ENCODE measurements around the gene MTFR1L.

Gene MTFR1L

DNA sequence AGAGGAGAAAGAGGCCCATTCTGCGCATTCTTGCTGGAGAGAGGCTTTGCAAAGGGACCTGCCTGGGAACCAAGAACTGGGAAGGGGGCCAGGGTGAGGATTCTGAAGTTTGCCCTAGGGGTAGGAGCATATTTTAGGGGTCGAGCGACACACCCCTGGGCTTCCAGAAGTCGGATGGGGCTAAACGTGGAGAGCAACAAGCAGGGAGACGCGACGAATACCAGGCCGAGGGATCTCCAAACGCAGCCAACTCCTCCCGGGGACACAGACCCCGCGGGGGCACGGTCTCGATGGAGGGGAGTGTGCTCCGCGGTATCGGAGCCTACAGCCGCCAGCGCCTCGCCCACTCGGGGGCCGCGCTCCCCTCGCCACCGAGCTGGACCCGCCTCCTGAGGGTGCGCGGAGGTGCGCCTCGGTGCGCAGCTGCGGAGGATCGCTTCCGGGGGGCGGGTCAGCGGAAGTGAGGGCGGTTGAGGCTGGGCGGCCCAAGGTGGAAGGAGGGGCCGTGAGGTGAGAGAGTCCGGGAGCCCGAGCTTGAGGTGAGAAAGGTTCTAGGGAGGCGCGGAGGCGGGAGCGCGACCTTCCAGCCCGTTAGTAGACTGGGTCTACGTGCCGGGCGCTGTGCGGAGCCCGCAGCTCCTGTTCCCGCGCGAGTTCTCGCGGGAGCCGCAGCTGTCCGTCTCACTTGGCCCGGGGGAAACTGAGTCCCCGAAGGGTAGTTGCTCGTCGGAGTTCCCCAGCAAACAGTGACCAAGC is at the start of gene MTFR1L:
TSS of gene MTFR1L (plus strand) at position 464 of the 756 bp plus-strand sequence. CDS start 3,151 bp downstream, outside the sequence.
- DNase-seq = peak; percentile 84

- DNase-seq = no peak
These were observed 49.1 kb upstream of the MTFR1L start for GRCh38 chr1:25770541-25771220.

DNA sequence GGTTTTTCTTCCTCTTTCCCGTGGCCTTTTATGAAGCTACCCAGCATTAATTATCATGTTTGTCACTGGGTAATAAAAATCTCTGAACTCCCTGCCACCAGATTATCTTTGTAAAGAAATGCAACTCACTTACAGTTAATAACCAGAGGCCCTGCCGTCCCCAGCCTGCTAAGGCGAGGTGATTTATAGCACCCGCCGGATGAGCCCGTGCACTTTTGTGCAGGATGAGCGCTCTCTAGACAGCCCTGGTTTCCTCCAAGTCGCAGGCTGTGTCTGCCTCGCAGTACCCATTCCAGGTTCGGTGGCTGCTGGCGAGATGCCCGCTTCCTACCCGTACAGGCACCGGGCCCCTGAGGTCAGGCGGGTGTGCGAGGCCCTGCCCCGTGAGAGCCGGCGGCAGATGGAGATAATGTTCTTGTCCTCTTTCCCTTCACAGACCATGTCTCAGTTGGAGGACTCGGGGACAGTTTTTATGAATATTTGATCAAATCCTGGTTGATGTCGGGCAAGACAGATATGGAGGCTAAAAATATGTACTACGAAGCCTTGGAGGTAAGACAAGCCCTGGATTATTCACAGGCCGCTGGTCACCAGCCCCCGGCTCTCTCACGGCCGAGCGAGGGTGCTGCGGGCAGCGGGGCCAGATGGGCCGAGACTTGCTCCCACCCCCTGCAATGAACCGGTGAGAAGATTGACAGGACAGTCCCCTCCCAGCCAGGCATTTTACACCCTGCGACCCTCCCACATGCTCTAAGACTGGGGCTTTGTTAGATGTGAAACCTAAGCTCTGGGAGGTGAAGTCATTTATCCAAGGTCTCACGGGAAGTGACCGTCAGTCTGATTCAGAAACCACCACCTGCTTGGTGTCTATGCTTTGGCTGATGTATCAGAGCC is 48.3 kb upstream of the MTFR1L start:
- DNase-seq = peak; percentile 77

DNA sequence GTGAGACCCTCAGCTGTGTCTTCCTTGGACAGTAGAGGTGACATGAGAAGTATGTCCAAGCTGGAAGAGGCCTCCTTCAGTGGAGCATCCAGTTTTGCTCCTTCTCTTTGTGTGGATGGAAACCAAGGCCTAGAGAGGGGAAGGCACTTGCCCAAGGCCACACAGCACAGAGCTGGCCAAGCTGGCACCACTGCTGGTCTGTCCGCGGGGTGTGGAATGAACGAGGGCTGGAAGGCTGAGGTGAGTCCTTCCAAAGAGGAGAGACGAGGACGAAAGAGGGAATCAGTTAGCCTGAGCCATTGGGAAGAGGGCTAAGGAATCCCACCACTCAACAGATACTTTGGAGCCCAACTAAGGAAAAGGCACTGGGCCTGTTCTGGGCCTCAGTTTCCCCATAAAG is 47.6 kb upstream of the MTFR1L start:
- DNase-seq = no peak

GRCh38 chr1:25772692-25773245 is 47.0 kb upstream of the MTFR1L start:
- no peak for DNase-seq

GRCh38 chr1:25773441-25774125 is 46.2 kb upstream of the MTFR1L start:
- DNase-seq = no peak

DNA sequence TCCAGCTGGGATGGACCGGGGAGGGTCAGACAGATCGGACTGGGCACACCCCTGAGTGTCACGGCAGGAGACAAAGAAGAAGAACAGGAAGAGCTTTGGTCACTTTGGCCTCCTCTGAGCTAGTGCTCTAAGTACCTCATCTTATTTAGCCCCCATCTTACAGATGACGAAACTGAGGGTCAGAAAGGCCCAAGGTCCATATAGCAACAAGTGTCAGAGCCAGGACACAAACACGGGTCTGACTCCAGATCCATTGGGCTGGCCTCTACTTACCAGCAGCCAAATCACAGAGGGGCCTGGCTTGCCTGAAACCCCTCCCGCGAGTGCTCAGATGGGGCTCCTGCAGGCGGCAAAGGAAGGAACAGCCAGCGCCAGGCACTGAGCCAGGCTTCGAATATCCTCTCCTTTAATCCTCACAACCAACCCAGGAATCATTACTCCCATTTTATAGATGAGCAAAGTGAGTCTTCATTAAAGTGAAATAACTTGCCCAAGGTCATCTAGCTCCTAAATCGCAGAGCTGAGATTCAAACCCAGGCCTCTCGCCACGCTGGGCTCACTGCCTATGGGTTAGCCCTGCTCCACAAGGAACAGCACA is 45.4 kb upstream of the MTFR1L start:
- no peak for DNase-seq

- no peak for DNase-seq
These were observed 44.6 kb upstream of the MTFR1L start for GRCh38 chr1:25774921-25775771.

GRCh38 chr1:25779388-25779787 is 40.4 kb upstream of the MTFR1L start:
- DNase-seq = no peak

GRCh38 chr1:25779894-25780293 is 39.9 kb upstream of the MTFR1L start:
- DNase-seq = no peak

DNA sequence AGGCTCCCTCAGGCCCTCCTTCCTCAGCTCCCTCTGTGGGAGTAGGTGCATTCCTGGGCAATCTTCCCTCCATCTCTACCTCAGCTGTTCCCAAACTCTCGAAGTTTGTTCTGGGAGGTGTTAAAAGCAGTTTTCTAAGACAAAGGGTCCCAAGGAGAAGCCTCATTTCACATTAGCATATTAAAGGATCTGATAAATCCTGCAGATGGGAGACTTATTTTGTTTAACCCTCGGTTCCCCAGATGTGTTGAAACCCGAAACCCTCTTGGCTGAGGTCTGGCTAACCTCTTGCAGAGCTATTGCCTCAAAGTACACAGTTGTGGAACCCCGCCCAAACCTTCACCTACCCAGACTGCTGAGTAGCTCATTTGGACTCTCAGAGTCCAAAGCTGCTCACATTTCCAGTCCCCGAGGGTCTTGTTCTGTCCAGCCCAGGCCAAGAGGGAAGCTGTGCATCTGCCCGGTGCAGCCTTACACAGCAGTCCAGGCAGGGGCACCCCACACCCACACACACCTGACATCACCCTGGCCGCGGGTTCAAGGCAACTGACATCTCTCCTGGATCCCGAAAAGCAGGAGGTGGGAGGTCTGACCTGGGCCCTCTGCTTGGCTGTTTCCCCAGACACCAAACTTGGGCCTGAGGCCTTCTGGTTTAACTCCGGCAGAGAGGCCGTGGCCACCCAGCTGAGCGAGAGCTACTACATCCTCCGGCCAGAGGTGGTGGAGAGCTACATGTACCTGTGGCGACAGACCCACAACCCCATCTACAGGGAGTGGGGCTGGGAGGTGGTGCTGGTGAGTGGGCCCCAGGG is 39.2 kb upstream of the MTFR1L start:
- DNase-seq = no peak

DNA sequence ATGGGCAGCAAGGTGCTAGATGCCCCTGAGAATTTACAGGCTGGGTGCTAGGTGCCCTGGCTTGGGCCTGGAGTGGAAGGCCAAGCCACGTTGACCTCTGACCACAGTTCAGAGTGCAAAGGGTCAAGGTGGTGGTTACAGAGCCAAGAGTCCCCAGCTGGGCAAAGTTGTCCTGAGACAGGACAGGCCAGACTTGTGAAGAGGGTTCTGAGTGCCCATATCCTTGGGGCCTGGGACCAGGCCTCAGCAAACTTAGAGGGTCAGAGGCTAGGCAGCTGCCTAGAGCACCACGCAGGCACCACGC is 38.7 kb upstream of the MTFR1L start:
- DNase-seq = no peak

DNA sequence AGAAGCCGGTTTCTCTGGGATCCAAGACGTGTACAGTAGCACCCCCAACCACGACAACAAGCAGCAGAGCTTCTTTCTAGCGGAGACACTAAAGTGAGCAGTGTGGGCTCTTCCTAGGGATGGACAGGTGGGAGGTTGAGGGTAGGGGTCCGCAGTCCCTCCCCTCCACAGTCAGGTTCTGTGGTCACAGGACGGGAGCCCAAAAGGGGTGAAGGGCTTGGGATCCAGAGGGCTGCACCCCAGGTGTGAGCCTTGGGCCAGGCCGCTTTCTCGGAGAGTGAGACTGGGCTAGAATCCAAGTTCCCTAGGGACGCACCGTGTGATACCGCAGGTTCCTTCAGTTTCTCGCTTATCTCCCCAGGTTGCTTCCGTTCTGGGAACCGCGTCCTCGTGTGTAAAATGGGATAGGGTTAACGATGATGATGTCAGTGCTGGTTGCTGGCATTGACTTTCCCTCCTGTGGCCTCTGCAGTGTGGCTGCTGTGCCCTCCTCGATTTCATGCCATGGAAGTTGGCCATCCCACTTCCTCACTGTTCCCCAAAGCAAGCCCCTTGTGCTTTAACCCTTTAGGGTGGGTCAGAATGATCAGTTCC is 37.0 kb upstream of the MTFR1L start:
- DNase-seq = no peak

DNA sequence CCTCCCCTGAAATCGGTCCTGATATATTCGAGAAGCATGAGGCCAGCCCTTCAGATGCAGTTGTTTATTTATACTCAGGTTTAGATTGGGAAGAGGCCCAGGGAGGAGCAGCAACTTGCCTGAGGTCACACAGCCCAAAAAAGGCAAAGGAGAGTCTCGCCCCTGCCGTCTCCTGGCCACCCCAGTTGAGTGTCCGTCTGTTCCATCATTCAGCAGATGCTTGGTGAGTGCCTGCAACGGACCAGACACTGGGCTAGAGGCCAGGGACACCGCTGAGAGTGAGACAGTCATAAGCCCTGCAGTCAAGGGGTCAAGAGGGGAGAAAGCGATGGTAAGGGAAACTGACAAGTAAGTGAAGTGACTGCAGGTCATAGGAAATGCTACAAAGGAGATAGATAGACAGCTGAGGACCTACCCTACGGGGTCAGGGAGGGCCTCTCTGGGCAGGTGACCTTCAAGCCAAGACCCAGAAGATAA is 35.1 kb upstream of the MTFR1L start:
- DNase-seq = no peak

DNA sequence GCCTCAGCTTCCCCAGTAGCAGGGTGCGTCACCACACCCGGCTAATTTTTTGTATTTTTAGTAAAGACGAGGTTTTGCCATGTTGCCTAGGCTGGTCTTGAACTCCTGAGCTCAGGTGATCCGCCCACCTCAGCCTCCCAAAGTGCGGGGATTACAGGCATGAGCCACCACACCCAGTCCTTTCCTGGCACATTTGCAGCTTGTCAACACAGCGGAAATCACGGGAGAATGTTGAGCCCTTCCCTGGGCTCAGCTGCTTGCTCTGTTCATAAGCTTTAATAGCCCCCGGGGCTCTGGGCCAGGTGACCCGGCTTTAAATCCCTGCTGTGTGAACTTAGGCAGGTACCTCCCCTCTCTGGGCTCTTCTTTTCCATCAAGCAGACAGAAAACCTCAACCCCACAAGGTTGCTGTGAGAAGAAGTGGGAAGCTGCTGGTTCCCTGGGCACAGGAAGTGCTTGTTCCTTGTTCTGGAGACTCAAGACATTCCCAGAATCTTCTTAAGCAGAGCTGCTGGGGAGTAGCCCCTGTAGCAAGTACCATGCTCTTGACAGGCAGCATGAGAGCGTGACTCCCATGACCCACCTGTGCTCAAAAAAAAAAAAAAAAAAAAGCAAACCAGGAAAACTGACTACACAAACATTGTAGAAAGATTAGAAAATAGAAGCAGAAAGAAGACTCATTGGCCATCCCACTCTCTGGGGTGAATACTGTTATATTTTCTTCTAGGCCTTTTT is 34.3 kb upstream of the MTFR1L start:
- no peak for DNase-seq

- no peak for DNase-seq
These were observed 32.6 kb upstream of the MTFR1L start for GRCh38 chr1:25786887-25787759.

GRCh38 chr1:25787760-25788166 is 32.0 kb upstream of the MTFR1L start:
- no peak for DNase-seq

DNA sequence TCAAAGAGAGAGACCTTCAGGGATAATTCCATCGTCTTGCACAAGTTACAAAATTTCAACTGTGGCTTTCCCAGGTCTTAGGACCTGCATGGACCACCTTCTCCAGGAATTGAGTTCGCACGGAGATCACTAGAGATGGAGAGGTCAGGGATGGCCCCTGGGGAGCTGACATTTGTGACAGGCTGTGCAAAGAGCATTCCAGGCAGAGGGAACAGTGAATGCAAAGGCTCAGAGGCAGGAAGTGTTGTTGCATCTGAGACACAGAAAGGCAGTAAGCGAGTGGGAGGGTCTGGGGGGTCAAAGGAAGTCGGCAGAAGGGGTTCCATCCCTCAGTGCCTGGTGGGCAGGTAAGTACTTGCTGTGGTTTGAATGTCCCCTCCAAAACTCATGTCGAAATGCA is 29.3 kb upstream of the MTFR1L start:
- DNase-seq = no peak
